GM12878 (cell line): ENCODE results near the gene COX19. TPM values are rescaled to one million over a fixed set of nuclear protein-coding genes. Genes with fewer than 3 reads are reported as not detected.

Source experiments
- BACH1 ChIP-seq: fragments of 450-650 bp; IDR thresholded peaks from 2 replicates; pipeline ENCODE4 v1.6.1; 2017; ENCODE audit warnings: mild to moderate bottlenecking, borderline replicate concordance
- CBFB ChIP-seq: IDR thresholded peaks from 2 replicates; pipeline ENCODE4 v1.6.1; 2016; ENCODE audit warnings: antibody characterized with exemption, low read depth
- CREM ChIP-seq: IDR thresholded peaks from 2 replicates; pipeline ENCODE4 v1.6.1; 2014; ENCODE audit warnings: antibody characterized with exemption, low read depth
- DPF2 ChIP-seq: fragments of 450-650 bp; IDR thresholded peaks from 2 replicates; pipeline ENCODE4 v1.6.1; 2017; ENCODE audit warnings: mild to moderate bottlenecking
- FOS ChIP-seq: IDR thresholded peaks from 3 replicates; pipeline ENCODE4 v1.6.1; 2011; ENCODE audit warnings: borderline replicate concordance; ENCODE audit not compliant: insufficient read length; ENCODE audit errors: extremely low read depth
- FOXM1 ChIP-seq: IDR thresholded peaks from 2 replicates; pipeline ENCODE4 v1.6.1; 2012; ENCODE audit warnings: low read depth, mild to moderate bottlenecking, inconsistent platforms, low read length, moderate library complexity
- GATAD2B ChIP-seq: fragments of 450-650 bp; conservative IDR thresholded peaks from 2 replicates; pipeline ENCODE4 v1.6.1; 2017; ENCODE audit warnings: low read depth, mild to moderate bottlenecking, moderate library complexity
- HCFC1 ChIP-seq: fragments of 150-350 bp; IDR thresholded peaks from 2 replicates; pipeline ENCODE4 v1.6.1; 2014; ENCODE audit warnings: low read length
- HDAC2 ChIP-seq: fragments of 200-600 bp; sonication (generic); IDR thresholded peaks from 2 replicates; pipeline ENCODE4 v1.6.1; 2017
- HDGF ChIP-seq: fragments of 450-650 bp; IDR thresholded peaks from 2 replicates; pipeline ENCODE4 v1.6.1; 2016; ENCODE audit warnings: antibody characterized with exemption
- IRF3 ChIP-seq: fragments of 450-650 bp; IDR thresholded peaks from 2 replicates; pipeline ENCODE4 v1.6.1; 2014; ENCODE audit warnings: mild to moderate bottlenecking
- IRF5 ChIP-seq: fragments of 450-650 bp; IDR thresholded peaks from 2 replicates; pipeline ENCODE4 v1.6.1; 2017; ENCODE audit warnings: borderline replicate concordance
- MLLT1 ChIP-seq: fragments of 450-650 bp; IDR thresholded peaks from 2 replicates; pipeline ENCODE4 v1.6.1; 2016; ENCODE audit warnings: mild to moderate bottlenecking
- MYC ChIP-seq: IDR thresholded peaks from 2 replicates; pipeline ENCODE4 v1.6.1; 2011; ENCODE audit warnings: mild to moderate bottlenecking, low read length, moderate library complexity, inconsistent platforms; ENCODE audit not compliant: insufficient read depth, insufficient replicate concordance, insufficient read length, severe bottlenecking
- NFXL1 ChIP-seq: fragments of 450-650 bp; IDR thresholded peaks from 2 replicates; pipeline ENCODE4 v1.6.1; 2017; ENCODE audit warnings: antibody characterized with exemption, mild to moderate bottlenecking, borderline replicate concordance
- NFYA ChIP-seq: IDR thresholded peaks from 2 replicates; pipeline ENCODE4 v1.6.1; 2011; ENCODE audit warnings: low read depth, mild to moderate bottlenecking, low read length, improper control_type of control experiment, borderline replicate concordance
- POLR2AphosphoS2 ChIP-seq: IDR thresholded peaks from 2 replicates; pipeline ENCODE4 v1.6.1; 2011; ENCODE audit warnings: low read depth, mild to moderate bottlenecking, low read length, improper control_type of control experiment, moderate library complexity
- RB1 ChIP-seq: fragments of 450-650 bp; formaldehyde crosslinking; IDR thresholded peaks from 2 replicates; pipeline ENCODE4 v1.6.1; 2017; ENCODE audit warnings: mild to moderate bottlenecking, borderline replicate concordance
- RBBP5 ChIP-seq: fragments of 200-600 bp; sonication (generic); conservative IDR thresholded peaks from 2 replicates; pipeline ENCODE4 v1.6.1; 2016
- RELA ChIP-seq: fragments of 450-650 bp; IDR thresholded peaks from 2 replicates; pipeline ENCODE4 v1.8.0; 2014; ENCODE audit warnings: borderline replicate concordance; ENCODE audit not compliant: partially characterized antibody
- TARDBP ChIP-seq: IDR thresholded peaks from 2 replicates; pipeline ENCODE4 v1.6.1; 2016; ENCODE audit warnings: borderline replicate concordance
- ZNF592 ChIP-seq: fragments of 450-650 bp; IDR thresholded peaks from 2 replicates; pipeline ENCODE4 v1.6.1; 2017; ENCODE audit warnings: mild to moderate bottlenecking, moderate library complexity
- ZZZ3 ChIP-seq: IDR thresholded peaks from 2 replicates; pipeline ENCODE4 v1.6.1; 2011; ENCODE audit warnings: low read depth; ENCODE audit not compliant: control insufficient read depth, insufficient read length
- polyA plus RNA-seq, 11 experiments: library from polyadenylated mRNA; depleted of rRNA in 4 of 11; unstranded in 6 of 11; stranded (reverse) in 5 of 11; fragments of >200 nt; fragmentation: Nextera tagmentation in 4 of 11; fragmentation: Illumina TruSeq in 1 of 11; extraction: Ambion mirVana in 4 of 11; extraction: Trizol in 1 of 11; gene quantifications; 1 replicate in 1 of 11; 2 replicates in 10 of 11; pipeline versions ENCODE4 v1.2.1 to v1.2.3, GENCODE V29; 2011 to 2016; ENCODE audit warnings: inconsistent platforms in 2 of 11, missing spikeins in 2 of 11, low read depth in 1 of 11
- total RNA-seq, 4 experiments: library from RNA; depleted of rRNA in 3 of 4; stranded (reverse); fragments of >200 nt in 3 of 4; fragmentation: Illumina TruSeq in 1 of 4; extraction: Trizol in 1 of 4; gene quantifications; 2 replicates each; pipeline versions ENCODE4 v1.2.1 to v1.2.3, GENCODE V29; 2013 to 2021

Gene COX19
- total and polyA plus RNA-seq, 10 of the 15 experiments (the other 5 are each of a cell fraction or from before 2014, with no cell fraction given) = 3.7 to 17.9 (median 10.8) TPM

GRCh38 chr7:992709-993607 is 17.6 kb upstream of the COX19 start (continued):
- TF ChIP-seq HCFC1 (no peak), NFYA (no peak), DPF2 (peak; percentile 50; the same call in 1 of the 2 replicates), FOXM1 (peak; percentile 68), IRF5 (no peak), IRF3 (peak; percentile 43; the same call in 1 of the 2 replicates), POLR2AphosphoS2 (peak; percentile 50; the same call in 1 of the 2 replicates), TARDBP (0 out of 2 replicates have a peak, but pooled peaks have one; percentile 69), CREM (no peak; the same call in 1 of the 2 replicates), MLLT1 (peak; percentile 79), MYC (peak; percentile 37), CBFB (no peak), ZNF592 (peak; percentile 95), HDGF (peak; percentile 74), RBBP5 (no peak), ZZZ3 (no peak), GATAD2B (no peak; the same call in 1 of the 2 replicates), BACH1 (peak; percentile 79; the same call in 1 of the 2 replicates), FOS (no peak), RELA (peak; percentile 68), HDAC2 (no peak), NFXL1 (no peak), RB1 (peak; percentile 76; the same call in 1 of the 2 replicates)
